Activated CD4-positive, alpha-beta memory T cell treated with anti-CD3 and anti-CD28 coated beads, Interleukin-2, amount 10 ng/mL, durations not matched to agents 7 days and 5 days (primary cell): ENCODE measurements around the gene ITGA3. TPM values are rescaled to one million over a fixed set of nuclear protein-coding genes. Genes with fewer than 3 reads are reported as not detected.
"Not testable (repeated sequence)": the region's sequence is repeated elsewhere in the genome, so short reads cannot be mapped to it uniquely, and the experiment has no call there.

Experiments
- CTCF ChIA-PET: fragments of 350-600 bp; sonication (Branson Sonifier 250); formaldehyde crosslinking; loops from one replicate; lab custom pipeline; 2021; ENCODE audit warnings: antibody characterized with exemption, inconsistent platforms; lab: Charles Lee
- POLR2A ChIA-PET: fragments of 350-600 bp; sonication (Branson Sonifier 250); formaldehyde crosslinking; loops from one replicate; lab custom pipeline; 2021; ENCODE audit warnings: antibody characterized with exemption; lab: Charles Lee
- DNase-seq: peaks from one replicate; pipeline ENCODE4 v3.0.0-alpha.2; 2020
- H3K27ac Mint-ChIP-seq: one replicate; pipeline ENCODE4 v1.8.0; 2021; ENCODE audit warnings: mild to moderate bottlenecking, mixed read lengths
- H3K27me3 Mint-ChIP-seq: one replicate; pipeline ENCODE4 v1.8.0; 2021; ENCODE audit warnings: mixed read lengths
- H3K36me3 Mint-ChIP-seq: one replicate; pipeline ENCODE4 v1.8.0; 2021; ENCODE audit warnings: low read depth, mixed read lengths
- H3K4me1 Mint-ChIP-seq: one replicate; pipeline ENCODE4 v1.8.0; 2021; ENCODE audit warnings: mixed read lengths
- H3K4me3 Mint-ChIP-seq: one replicate; pipeline ENCODE4 v1.8.0; 2021; ENCODE audit warnings: mild to moderate bottlenecking, mixed read lengths
- H3K9me3 Mint-ChIP-seq: one replicate; pipeline ENCODE4 v1.8.0; 2021; ENCODE audit warnings: mixed read lengths
- total RNA-seq, 2 experiments: library from RNA; stranded (reverse); gene quantifications; one replicate each; pipeline ENCODE4 v1.2.3, GENCODE V29; 2021

Gene ITGA3
- total RNA-seq, 2 experiments from 2014 or later = 12.5 to 13.4 TPM

- Mint-ChIP-seq H3K4me3 (peak overlapping the region; percentile 27), H3K9me3 (no peaks in the 10 kb centered on the region), H3K36me3 (no peaks in the 10 kb centered on the region), H3K27me3 (peaks cover 8% of the 10 kb centered on the region), H3K27ac (no peak overlapping the region), H3K4me1 (peaks cover 24% of the 10 kb centered on the region)
- ChIA-PET POLR2A (interaction anchor here (0.6 to 0.9 kb wide), 2 partner anchors 10 to 642 kb away, joined by 3 read pairs; no protein-coding TSS in a partner anchor), CTCF (interaction anchor here (1.5 to 3.1 kb wide), 2 partner anchors 29 to 35 kb away, joined by 5 to 14 read pairs; partner anchors contain the start of gene PDK2)
- no peak for DNase-seq
Measured at GRCh38 chr17:50058296-50058953, 2.5 kb downstream of the ITGA3 start.

DNA sequence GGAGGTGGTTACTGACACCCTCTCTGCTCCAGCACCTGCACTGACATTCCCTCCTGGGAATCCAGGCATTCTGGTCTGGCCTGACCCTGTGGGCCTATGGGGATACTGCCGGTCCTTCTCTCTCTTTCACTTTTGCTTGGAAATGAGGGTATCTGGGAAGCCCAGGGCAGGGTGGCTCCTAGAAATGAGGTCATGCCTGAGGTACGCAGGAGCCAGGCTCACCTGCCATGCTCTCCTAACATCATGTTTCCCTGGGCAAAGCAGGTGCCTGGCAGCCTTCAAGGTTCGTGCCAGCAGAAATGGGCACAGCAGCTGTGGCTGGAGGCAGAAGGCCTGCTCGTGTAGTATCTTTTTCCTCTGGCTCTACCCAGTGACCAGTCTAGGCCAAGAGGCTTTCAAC is 3.3 kb downstream of the ITGA3 start:
- no peak overlapping the region for H3K27ac Mint-ChIP-seq
- DNase-seq = no peak
- H3K4me1 Mint-ChIP-seq = peaks cover 24% of the 10 kb centered on the region
- POLR2A ChIA-PET = no interaction called here
- no peaks in the 10 kb centered on the region for H3K36me3 Mint-ChIP-seq
- peaks cover 8% of the 10 kb centered on the region for H3K27me3 Mint-ChIP-seq
- CTCF ChIA-PET = no interaction called here
- no peak overlapping the region for H3K4me3 Mint-ChIP-seq
- H3K9me3 Mint-ChIP-seq = no peaks in the 10 kb centered on the region

DNA sequence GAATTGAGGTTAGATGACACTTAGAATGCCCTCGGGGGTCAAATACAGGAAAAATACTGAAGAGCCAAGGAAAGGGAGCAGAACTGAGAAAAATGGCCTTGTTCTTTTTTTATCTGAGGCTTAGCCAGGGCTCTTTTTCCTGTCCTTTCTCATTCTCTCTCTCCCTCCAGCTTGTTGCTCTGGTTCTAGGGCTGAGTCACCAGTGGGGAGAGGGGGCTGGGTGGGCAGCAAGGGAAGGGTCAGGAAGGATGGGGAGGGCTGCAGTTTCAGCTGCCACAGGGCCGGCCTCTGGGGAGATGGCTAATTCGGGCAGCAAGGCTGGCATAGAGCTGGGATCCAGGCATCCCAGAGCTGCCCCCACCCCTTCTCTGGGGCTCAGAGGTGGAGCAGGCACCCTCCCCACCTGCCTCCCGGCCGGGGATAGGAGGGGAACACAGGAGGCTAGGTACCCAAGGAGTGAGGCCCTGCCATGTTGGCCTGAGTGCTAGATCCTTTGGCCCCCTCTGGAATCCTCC is 3.9 kb downstream of the ITGA3 start:
- no peak for DNase-seq
- Mint-ChIP-seq H3K27me3 (peaks cover 8% of the 10 kb centered on the region), H3K4me3 (no peak overlapping the region), H3K36me3 (no peaks in the 10 kb centered on the region), H3K27ac (no peak overlapping the region), H3K9me3 (no peaks in the 10 kb centered on the region), H3K4me1 (peaks cover 22% of the 10 kb centered on the region)
- ChIA-PET POLR2A (no interaction called here), CTCF (interaction anchor here (1.5 kb wide), 1 partner anchor 34 kb away, joined by 4 read pairs; no protein-coding TSS in a partner anchor)

- H3K36me3 Mint-ChIP-seq = no peaks in the 10 kb centered on the region
- ChIA-PET POLR2A (no interaction called here), CTCF (interaction anchor here (1.2 to 1.5 kb wide), 2 partner anchors 27 to 33 kb away, joined by 3 to 4 read pairs; no protein-coding TSS in a partner anchor)
- H3K27me3 Mint-ChIP-seq = peaks cover 5% of the 10 kb centered on the region
- DNase-seq = no peak
- H3K9me3 Mint-ChIP-seq = no peaks in the 10 kb centered on the region
- H3K4me1 Mint-ChIP-seq = peaks cover 16% of the 10 kb centered on the region
- H3K27ac Mint-ChIP-seq = no peak overlapping the region
- no peak overlapping the region for H3K4me3 Mint-ChIP-seq
Measured at GRCh38 chr17:50060951-50061712, 5.2 kb downstream of the ITGA3 start.

GRCh38 chr17:50061713-50062045 is 5.8 kb downstream of the ITGA3 start:
- POLR2A ChIA-PET, H3K27ac Mint-ChIP-seq, H3K36me3 Mint-ChIP-seq, H3K9me3 Mint-ChIP-seq, DNase-seq, H3K4me3 Mint-ChIP-seq, CTCF ChIA-PET, H3K27me3 Mint-ChIP-seq: not testable (repeated sequence)
- peaks cover 13% of the 10 kb centered on the region for H3K4me1 Mint-ChIP-seq

GRCh38 chr17:50062293-50063243 is 6.7 kb downstream of the ITGA3 start:
- ChIA-PET CTCF (no interaction called here), POLR2A (no interaction called here)
- H3K4me1 Mint-ChIP-seq = peaks cover 4% of the 10 kb centered on the region
- DNase-seq = no peak
- no peaks in the 10 kb centered on the region for H3K36me3 Mint-ChIP-seq
- H3K4me3 Mint-ChIP-seq = no peak overlapping the region
- H3K27me3 Mint-ChIP-seq = peaks cover 3% of the 10 kb centered on the region
- H3K27ac Mint-ChIP-seq = no peak overlapping the region
- no peaks in the 10 kb centered on the region for H3K9me3 Mint-ChIP-seq

DNA sequence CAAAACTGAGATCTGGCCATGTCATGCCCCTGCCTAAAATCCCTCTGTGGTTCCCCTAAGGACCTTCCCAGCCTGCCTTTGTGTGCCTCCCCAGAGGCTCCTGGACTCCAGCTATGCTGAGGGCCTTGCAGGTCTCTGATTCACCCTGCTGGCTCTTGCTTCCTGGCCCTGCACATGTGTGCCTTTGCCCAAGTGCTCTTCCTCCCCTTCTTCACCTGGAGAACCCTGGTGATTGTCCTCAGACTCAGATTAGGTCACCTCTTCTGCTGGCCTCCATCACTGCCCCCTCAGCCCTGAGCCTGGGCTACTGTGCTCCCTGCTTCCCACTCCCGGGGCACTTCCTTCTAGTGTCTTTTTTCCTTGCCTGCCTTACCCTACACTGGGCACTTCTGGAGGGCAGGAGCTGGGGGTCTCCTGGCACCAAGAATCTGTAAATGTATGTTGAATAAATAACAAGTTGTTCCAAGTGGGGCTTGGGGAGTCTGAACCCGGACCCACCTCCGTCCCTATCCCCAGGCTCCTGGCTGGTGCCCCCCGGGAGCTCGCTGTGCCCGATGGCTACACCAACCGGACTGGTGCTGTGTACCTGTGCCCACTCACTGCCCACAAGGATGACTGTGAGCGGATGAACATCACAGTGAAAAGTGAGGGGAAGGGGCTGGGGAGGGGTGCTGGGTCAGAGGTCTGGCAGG is 7.8 kb downstream of the ITGA3 start:
- H3K27me3 Mint-ChIP-seq = no peaks in the 10 kb centered on the region
- ChIA-PET CTCF (no interaction called here), POLR2A (no interaction called here)
- H3K4me3 Mint-ChIP-seq = no peak overlapping the region
- no peak overlapping the region for H3K27ac Mint-ChIP-seq
- H3K4me1 Mint-ChIP-seq = no peaks in the 10 kb centered on the region
- no peak for DNase-seq
- no peaks in the 10 kb centered on the region for H3K9me3 Mint-ChIP-seq
- peaks cover 2% of the 10 kb centered on the region for H3K36me3 Mint-ChIP-seq

GRCh38 chr17:50064253-50065001 is 8.5 kb downstream of the ITGA3 start:
- Mint-ChIP-seq H3K9me3 (no peaks in the 10 kb centered on the region), H3K27me3 (no peaks in the 10 kb centered on the region), H3K4me1 (no peaks in the 10 kb centered on the region), H3K27ac (no peak overlapping the region), H3K36me3 (peaks cover 2% of the 10 kb centered on the region), H3K4me3 (no peak overlapping the region)
- no peak for DNase-seq
- CTCF ChIA-PET = no interaction called here
- POLR2A ChIA-PET = no interaction called here

DNA sequence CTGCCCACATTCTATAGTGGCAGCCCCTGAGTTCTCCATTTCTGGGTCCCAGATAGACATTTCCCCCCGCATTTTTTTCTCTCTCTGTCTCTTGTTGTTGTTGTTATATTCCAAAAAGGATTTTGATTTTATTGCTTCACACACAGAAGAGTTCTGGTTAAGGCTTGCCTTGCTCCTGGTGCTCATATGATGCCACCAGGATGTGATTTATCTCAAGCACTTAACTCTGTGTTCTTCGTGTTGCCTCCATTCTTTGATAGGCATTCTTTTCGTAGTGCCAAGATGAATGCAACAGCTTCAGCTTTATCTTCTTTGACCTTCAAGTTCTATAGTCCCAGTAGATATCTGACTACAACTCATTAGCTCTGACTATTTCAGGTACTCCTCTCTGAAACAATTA is 9.1 kb downstream of the ITGA3 start:
- H3K36me3 Mint-ChIP-seq = peaks cover 2% of the 10 kb centered on the region
- H3K9me3 Mint-ChIP-seq = no peaks in the 10 kb centered on the region
- no peak overlapping the region for H3K4me3 Mint-ChIP-seq
- no peak for DNase-seq
- H3K4me1 Mint-ChIP-seq = no peaks in the 10 kb centered on the region
- CTCF ChIA-PET = interaction anchor here (1.8 kb wide), 1 partner anchor 29 kb away, joined by 4 read pairs; no protein-coding TSS in a partner anchor
- POLR2A ChIA-PET = no interaction called here
- H3K27ac Mint-ChIP-seq = no peak overlapping the region
- no peaks in the 10 kb centered on the region for H3K27me3 Mint-ChIP-seq

GRCh38 chr17:50066995-50067394 is 11.1 kb downstream of the ITGA3 start:
- POLR2A ChIA-PET = no interaction called here
- H3K27ac Mint-ChIP-seq = no peak overlapping the region
- no peak for DNase-seq
- H3K36me3 Mint-ChIP-seq = peaks cover 12% of the 10 kb centered on the region
- no peaks in the 10 kb centered on the region for H3K27me3 Mint-ChIP-seq
- CTCF ChIA-PET = interaction anchor here (0.7 to 1.4 kb wide), 2 partner anchors 21 to 27 kb away, joined by 3 read pairs; no protein-coding TSS in a partner anchor
- H3K9me3 Mint-ChIP-seq = peaks cover 6% of the 10 kb centered on the region
- no peaks in the 10 kb centered on the region for H3K4me1 Mint-ChIP-seq
- no peak overlapping the region for H3K4me3 Mint-ChIP-seq

DNA sequence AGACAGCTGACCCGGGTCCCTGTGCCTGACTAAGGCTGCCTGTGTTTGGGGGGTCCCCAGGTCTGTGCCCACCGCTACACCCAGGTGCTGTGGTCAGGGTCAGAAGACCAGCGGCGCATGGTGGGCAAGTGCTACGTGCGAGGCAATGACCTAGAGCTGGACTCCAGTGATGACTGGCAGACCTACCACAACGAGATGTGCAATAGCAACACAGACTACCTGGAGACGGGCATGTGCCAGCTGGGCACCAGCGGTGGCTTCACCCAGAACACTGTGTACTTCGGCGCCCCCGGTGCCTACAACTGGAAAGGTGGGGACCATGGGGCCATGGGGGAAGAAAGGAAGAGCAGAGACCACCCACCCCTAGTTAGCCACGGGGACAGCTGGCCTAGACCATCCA is 12.1 kb downstream of the ITGA3 start:
- DNase-seq = no peak
- H3K27me3 Mint-ChIP-seq = no peaks in the 10 kb centered on the region
- H3K27ac Mint-ChIP-seq = no peak overlapping the region
- H3K9me3 Mint-ChIP-seq = peaks cover 6% of the 10 kb centered on the region
- H3K36me3 Mint-ChIP-seq = peaks cover 12% of the 10 kb centered on the region
- H3K4me3 Mint-ChIP-seq = no peak overlapping the region
- CTCF ChIA-PET = interaction anchor here (1.4 kb wide), 1 partner anchor 26 kb away, joined by 3 read pairs; no protein-coding TSS in a partner anchor
- POLR2A ChIA-PET = interaction anchor here (1.1 kb wide), 1 partner anchor 9 kb away, joined by 3 read pairs; no protein-coding TSS in a partner anchor
- no peaks in the 10 kb centered on the region for H3K4me1 Mint-ChIP-seq
